A549 (cell line): ENCODE results near the gene AKAP10. TPM values are rescaled to one million over a fixed set of nuclear protein-coding genes. Genes with fewer than 3 reads are reported as not detected.

ENCODE experiments used
- ATAC-seq, 2 experiments: fragments of 200-7000 bp in 1 of 2; fragments of >200 bp in 1 of 2; cut with Nextera tagmentation in 1 of 2; cut with Tn5 transposase in 1 of 2; 3 replicates each; pipeline versions ENCODE4 v1.8.0 to v1.9.1; 2018 to 2020; ENCODE audit warnings: mild to moderate bottlenecking in 1 of 2, moderate library complexity in 1 of 2
- CTCF ChIA-PET: fragments of 300-600 bp; sonication (Branson Sonifier 250); formaldehyde crosslinking; extraction: SDS; loops from one replicate; lab custom pipeline; 2021; ENCODE audit warnings: antibody characterized with exemption, inconsistent platforms; lab: Yijun Ruan, JAX
- POLR2A ChIA-PET: fragments of 350-600 bp; formaldehyde crosslinking; extraction: SDS; loops from one replicate; lab custom pipeline; 2021; ENCODE audit warnings: antibody characterized with exemption, inconsistent platforms; lab: Yijun Ruan, JAX
- DNase-seq, 2 experiments: peaks; one replicate each; pipeline versions ENCODE4 v3.0.0 to v3.0.0-alpha.2; 2011 to 2016; ENCODE audit warnings: low read depth in 1 of 2, low spot score in 1 of 2
- FAIRE-seq: peaks from 2 replicates; lab custom pipeline; 2011; peaks lifted over from hg19 to GRCh38; lab: Jason Lieb, UNC
- H3K27ac ChIP-seq, 2 experiments: fragments of >200 bp; sonication (Bioruptor Twin); formaldehyde crosslinking; 3 replicates each; pipeline ENCODE4 v1.5.1; 2016 to 2017
- H3K4me1 ChIP-seq: fragments of >200 bp; sonication (Bioruptor Twin); formaldehyde crosslinking; 3 replicates; pipeline ENCODE4 v1.6.1; 2016
- H3K4me2 ChIP-seq: fragments of >200 bp; sonication (Bioruptor Twin); formaldehyde crosslinking; 3 replicates; pipeline ENCODE4 v1.6.1; 2016
- H3K4me3 ChIP-seq: fragments of >200 bp; sonication (Bioruptor Twin); formaldehyde crosslinking; 3 replicates; pipeline ENCODE4 v1.5.1; 2016
- H3K9me3 ChIP-seq: fragments of >200 bp; sonication (Bioruptor Twin); formaldehyde crosslinking; 3 replicates; pipeline ENCODE4 v1.6.1; 2016
- BCL3 ChIP-seq: fragments of >200 bp; sonication (Bioruptor Twin); formaldehyde crosslinking; IDR thresholded peaks from 3 replicates; pipeline ENCODE4 v1.6.1; 2016
- BHLHE40 ChIP-seq: IDR thresholded peaks from 2 replicates; pipeline ENCODE4 v1.6.1; 2012; ENCODE audit warnings: low read depth, low read length, inconsistent platforms
- CBX8 ChIP-seq: fragments of 200-600 bp; sonication (generic); IDR thresholded peaks from 2 replicates; pipeline ENCODE4 v1.6.1; 2016
- CEBPB ChIP-seq, 2 experiments: fragments of >200 bp in 1 of 2; sonication (Bioruptor Twin) in 1 of 2; formaldehyde crosslinking in 1 of 2; IDR thresholded peaks; 2 replicates each; pipeline ENCODE4 v1.6.1; 2012 to 2016
- E2F6 ChIP-seq: IDR thresholded peaks from 2 replicates; pipeline ENCODE4 v1.6.1; 2012; ENCODE audit warnings: low read depth, borderline replicate concordance
- ESRRA ChIP-seq: fragments of 150-350 bp; IDR thresholded peaks from 2 replicates; pipeline ENCODE4 v1.6.1; 2014; ENCODE audit warnings: mild to moderate bottlenecking, low read length, borderline replicate concordance
- FOSB ChIP-seq: fragments of 250-450 bp; sonication (Bioruptor Pico); IDR thresholded peaks from 2 replicates; pipeline ENCODE4 v1.5.0; 2020; ENCODE audit warnings: mild to moderate bottlenecking, moderate library complexity
- HEYL ChIP-seq: fragments of 250-450 bp; sonication (Bioruptor Pico); IDR thresholded peaks from 2 replicates; pipeline ENCODE4 v1.8.0; 2021; ENCODE audit warnings: mild to moderate bottlenecking, moderate library complexity
- HOXA7 ChIP-seq: fragments of 250-450 bp; sonication (Bioruptor Pico); IDR thresholded peaks from 2 replicates; pipeline ENCODE4 v1.5.0; 2020; ENCODE audit warnings: mild to moderate bottlenecking, moderate library complexity
- HOXB13 ChIP-seq: fragments of 250-450 bp; sonication (Bioruptor Pico); IDR thresholded peaks from 2 replicates; pipeline ENCODE4 v1.5.0; 2020; ENCODE audit warnings: low read depth, mild to moderate bottlenecking, moderate library complexity
- JUNB ChIP-seq: fragments of >200 bp; sonication (Bioruptor Twin); formaldehyde crosslinking; IDR thresholded peaks from 2 replicates; pipeline ENCODE4 v1.6.1; 2016
- KDM1A ChIP-seq: fragments of 200-600 bp; sonication (generic); IDR thresholded peaks from 2 replicates; pipeline ENCODE4 v1.6.1; 2016; ENCODE audit warnings: low read depth, mild to moderate bottlenecking
- MAFK ChIP-seq: fragments of 450-650 bp; IDR thresholded peaks from 2 replicates; pipeline ENCODE4 v1.6.1; 2014; ENCODE audit not compliant: partially characterized antibody
- NFE2L2 ChIP-seq: fragments of 150-350 bp; conservative IDR thresholded peaks from 2 replicates; pipeline ENCODE4 v1.6.1; 2014; ENCODE audit warnings: low read length
- NPAS2 ChIP-seq: fragments of 250-450 bp; sonication (Bioruptor Pico); IDR thresholded peaks from 2 replicates; pipeline ENCODE4 v1.8.0; 2022; ENCODE audit warnings: mild to moderate bottlenecking, moderate library complexity, borderline replicate concordance
- POLR2A ChIP-seq: IDR thresholded peaks from 2 replicates; pipeline ENCODE4 v1.6.1; 2012; ENCODE audit warnings: mild to moderate bottlenecking, low read length
- POLR2AphosphoS2 ChIP-seq: conservative IDR thresholded peaks from 2 replicates; pipeline ENCODE4 v1.6.1; 2012; ENCODE audit warnings: low read length, improper control_type of control experiment, inconsistent platforms
- RNF2 ChIP-seq: fragments of 200-600 bp; sonication (generic); IDR thresholded peaks from 2 replicates; pipeline ENCODE4 v1.6.1; 2016; ENCODE audit warnings: low read depth, mild to moderate bottlenecking, antibody characterized with exemption, moderate library complexity, borderline replicate concordance
- TFCP2L1 ChIP-seq: fragments of 250-450 bp; sonication (Bioruptor Pico); IDR thresholded peaks from 2 replicates; pipeline ENCODE4 v1.5.0; 2021; ENCODE audit warnings: mild to moderate bottlenecking
- ZC3H11A ChIP-seq: fragments of 450-650 bp; IDR thresholded peaks from 2 replicates; pipeline ENCODE4 v1.6.1; 2014; ENCODE audit warnings: antibody characterized with exemption, mild to moderate bottlenecking
- ZFP36 ChIP-seq: fragments of 450-650 bp; IDR thresholded peaks from 2 replicates; pipeline ENCODE4 v1.6.1; 2014; ENCODE audit warnings: borderline replicate concordance; ENCODE audit not compliant: partially characterized antibody
- WGBS: methylation state at CpG from one replicate; pipeline ENCODE4 v1.1.6; 2017; ENCODE audit errors: missing lambda C conversion rate; 5-methylcytosine and 5-hydroxymethylcytosine counted together
- polyA plus RNA-seq, 4 experiments: library from polyadenylated mRNA; depleted of rRNA in 3 of 4; stranded (reverse); fragments of >200 nt; fragmentation: RNase III in 1 of 4; extraction: RNeasy Plus Mini Kit Qiagen cat#74134 plus additional on column Dnase treatment in 1 of 4; gene quantifications; 2 replicates in 3 of 4; 3 replicates in 1 of 4; pipeline ENCODE4 v1.2.3, GENCODE V29; 2011 to 2017
- TF ChIP-seq, protein P1 (sequence below): fragments of 200-600 bp; sonication (generic); IDR thresholded peaks from 2 replicates; pipeline ENCODE4 v1.6.1; 2016; ENCODE audit warnings: antibody characterized with exemption, mild to moderate bottlenecking, moderate library complexity
- TF ChIP-seq, protein P2 (sequence below): fragments of 450-650 bp; IDR thresholded peaks from 2 replicates; pipeline ENCODE4 v1.6.1; 2014; ENCODE audit warnings: antibody characterized with exemption

The AKAP10 gene
- polyA plus RNA-seq, 2 of the 4 experiments (the other 2 are of a cell fraction), result 22.0 to 51.1 TPM

- Histone ChIP-seq H3K4me3 (no peak overlapping the region), H3K4me2 (no peak overlapping the region), H3K27ac (no peak overlapping the region), H3K9me3 (no peaks in the 10 kb centered on the region), H3K4me1 (0 out of 3 replicates have a peak, but pooled peaks cover 2% of the 10 kb centered on the region)
- POLR2A ChIA-PET, result no interaction called here
- CTCF ChIA-PET, result no interaction called here
- no peak for DNase-seq
- no peak for TF ChIP-seq BCL3
- no peak for TF ChIP-seq TFCP2L1
- TF ChIP-seq MAFK, result peak; percentile 25
- TF ChIP-seq BHLHE40, result no peak
- TF ChIP-seq NFE2L2, result no peak
- no peak for TF ChIP-seq ESRRA
- TF ChIP-seq RNF2, result no peak
- no peak for TF ChIP-seq CEBPB (IDR thresholded peaks at IDR 0.05)
- ATAC-seq, result no peak
- 87% methylated on average over 4 of the region's 4 CpGs for WGBS
- FAIRE-seq, result no peak
These were observed 49.3 kb downstream of the AKAP10 start for GRCh38 chr17:19928299-19928698.

DNA sequence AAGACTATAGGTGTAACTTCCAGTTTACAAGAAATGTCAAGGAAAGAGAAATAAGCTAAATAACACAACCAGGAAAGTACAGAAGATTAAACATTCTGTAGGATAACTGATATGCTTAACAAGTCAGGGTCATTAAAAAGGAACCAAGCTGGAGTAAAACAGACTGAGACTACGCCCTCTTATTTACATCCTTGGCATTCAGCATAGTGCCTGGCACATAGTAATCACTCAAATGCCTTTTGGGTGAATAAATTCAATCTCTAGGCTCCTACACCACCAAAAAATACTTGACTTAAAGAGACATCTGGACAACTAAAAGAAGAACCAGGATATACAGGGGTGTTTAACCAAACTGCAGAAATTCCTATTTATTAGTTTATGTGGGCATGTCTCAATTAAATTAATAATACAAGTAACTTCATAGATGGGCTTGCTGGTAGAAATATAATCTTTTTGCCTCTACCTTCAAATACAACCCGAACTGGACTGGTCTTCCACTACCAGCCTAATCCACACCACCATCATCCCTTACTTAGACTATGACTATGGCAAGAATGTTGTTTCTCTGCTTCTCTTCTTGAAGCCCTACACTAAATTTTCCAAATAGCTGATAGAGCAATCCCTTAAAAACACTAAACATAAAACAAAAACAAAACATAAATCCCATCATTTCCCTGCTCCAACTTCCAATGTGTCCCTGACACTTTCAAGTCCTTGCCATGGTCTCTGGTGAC is 62.2 kb downstream of the AKAP10 start:
- 89% methylated on average over 2 of the region's 2 CpGs for WGBS
- DNase-seq (no peak), FAIRE-seq (no peak), ATAC-seq (no peak)
- no peak for TF ChIP-seq CBX8
- TF ChIP-seq FOSB (CRISPR knock-in tag), result no peak
- no peak for TF ChIP-seq RNF2
- TF ChIP-seq JUNB, result no peak
- no peak for TF ChIP-seq HOXB13 (CRISPR knock-in tag)
- no peak for TF ChIP-seq ZC3H11A
- TF ChIP-seq HOXA7 (CRISPR knock-in tag), result no peak
- TF ChIP-seq KDM1A, result no peak
- TF ChIP-seq, protein P1, sequence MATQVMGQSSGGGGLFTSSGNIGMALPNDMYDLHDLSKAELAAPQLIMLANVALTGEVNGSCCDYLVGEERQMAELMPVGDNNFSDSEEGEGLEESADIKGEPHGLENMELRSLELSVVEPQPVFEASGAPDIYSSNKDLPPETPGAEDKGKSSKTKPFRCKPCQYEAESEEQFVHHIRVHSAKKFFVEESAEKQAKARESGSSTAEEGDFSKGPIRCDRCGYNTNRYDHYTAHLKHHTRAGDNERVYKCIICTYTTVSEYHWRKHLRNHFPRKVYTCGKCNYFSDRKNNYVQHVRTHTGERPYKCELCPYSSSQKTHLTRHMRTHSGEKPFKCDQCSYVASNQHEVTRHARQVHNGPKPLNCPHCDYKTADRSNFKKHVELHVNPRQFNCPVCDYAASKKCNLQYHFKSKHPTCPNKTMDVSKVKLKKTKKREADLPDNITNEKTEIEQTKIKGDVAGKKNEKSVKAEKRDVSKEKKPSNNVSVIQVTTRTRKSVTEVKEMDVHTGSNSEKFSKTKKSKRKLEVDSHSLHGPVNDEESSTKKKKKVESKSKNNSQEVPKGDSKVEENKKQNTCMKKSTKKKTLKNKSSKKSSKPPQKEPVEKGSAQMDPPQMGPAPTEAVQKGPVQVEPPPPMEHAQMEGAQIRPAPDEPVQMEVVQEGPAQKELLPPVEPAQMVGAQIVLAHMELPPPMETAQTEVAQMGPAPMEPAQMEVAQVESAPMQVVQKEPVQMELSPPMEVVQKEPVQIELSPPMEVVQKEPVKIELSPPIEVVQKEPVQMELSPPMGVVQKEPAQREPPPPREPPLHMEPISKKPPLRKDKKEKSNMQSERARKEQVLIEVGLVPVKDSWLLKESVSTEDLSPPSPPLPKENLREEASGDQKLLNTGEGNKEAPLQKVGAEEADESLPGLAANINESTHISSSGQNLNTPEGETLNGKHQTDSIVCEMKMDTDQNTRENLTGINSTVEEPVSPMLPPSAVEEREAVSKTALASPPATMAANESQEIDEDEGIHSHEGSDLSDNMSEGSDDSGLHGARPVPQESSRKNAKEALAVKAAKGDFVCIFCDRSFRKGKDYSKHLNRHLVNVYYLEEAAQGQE, result no peak
- no peak for TF ChIP-seq HEYL (CRISPR knock-in tag)
- TF ChIP-seq ZFP36, result no peak
- no peak for TF ChIP-seq POLR2A
- TF ChIP-seq, protein P2, sequence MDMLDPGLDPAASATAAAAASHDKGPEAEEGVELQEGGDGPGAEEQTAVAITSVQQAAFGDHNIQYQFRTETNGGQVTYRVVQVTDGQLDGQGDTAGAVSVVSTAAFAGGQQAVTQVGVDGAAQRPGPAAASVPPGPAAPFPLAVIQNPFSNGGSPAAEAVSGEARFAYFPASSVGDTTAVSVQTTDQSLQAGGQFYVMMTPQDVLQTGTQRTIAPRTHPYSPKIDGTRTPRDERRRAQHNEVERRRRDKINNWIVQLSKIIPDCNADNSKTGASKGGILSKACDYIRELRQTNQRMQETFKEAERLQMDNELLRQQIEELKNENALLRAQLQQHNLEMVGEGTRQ, result no peak
- TF ChIP-seq E2F6, result no peak
- no peak for TF ChIP-seq POLR2AphosphoS2
- no peak for TF ChIP-seq NPAS2 (CRISPR knock-in tag)
- Histone ChIP-seq H3K9me3 (no peaks in the 10 kb centered on the region), H3K4me1 (peaks cover 5% of the 10 kb centered on the region; the same call in 1 of the 3 replicates), H3K27ac (no peak overlapping the region), H3K4me3 (no peak overlapping the region), H3K4me2 (no peak overlapping the region)
- CTCF ChIA-PET, result interaction anchor here (1.7 kb wide), 1 partner anchor 16 kb away, joined by 5 read pairs; no protein-coding TSS in a partner anchor
- POLR2A ChIA-PET, result no interaction called here
